COLO668 (cell line): Measurements from ENCODE around the gene SLC23A3.
"Not testable (repeated sequence)": the region's sequence is repeated elsewhere in the genome, so short reads cannot be mapped to it uniquely, and the experiment has no call there.

Experiments used
- DNase-seq: peaks from one replicate; lab custom pipeline; 2025; ENCODE audit not compliant: unreplicated experiment; lab: John Stamatoyannopoulos, UW

Gene SLC23A3

DNA sequence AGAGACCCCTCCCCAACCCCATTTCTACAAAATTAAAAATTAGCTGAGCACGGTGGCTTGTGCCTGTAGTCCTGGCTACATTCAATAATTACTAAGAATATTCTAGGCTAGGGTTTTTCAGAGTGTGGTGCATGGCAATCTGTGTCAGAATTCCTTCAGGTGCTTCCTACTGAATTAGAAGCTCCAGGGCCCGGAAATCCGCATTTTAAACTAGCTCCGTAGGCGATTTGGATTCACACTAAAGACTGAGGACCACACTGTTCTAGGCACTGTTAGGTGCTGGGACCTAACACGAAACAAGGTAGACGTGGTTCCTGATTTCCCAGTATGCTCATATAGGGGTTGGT is 36.1 kb upstream of the SLC23A3 start:
- DNase-seq = no peak

DNA sequence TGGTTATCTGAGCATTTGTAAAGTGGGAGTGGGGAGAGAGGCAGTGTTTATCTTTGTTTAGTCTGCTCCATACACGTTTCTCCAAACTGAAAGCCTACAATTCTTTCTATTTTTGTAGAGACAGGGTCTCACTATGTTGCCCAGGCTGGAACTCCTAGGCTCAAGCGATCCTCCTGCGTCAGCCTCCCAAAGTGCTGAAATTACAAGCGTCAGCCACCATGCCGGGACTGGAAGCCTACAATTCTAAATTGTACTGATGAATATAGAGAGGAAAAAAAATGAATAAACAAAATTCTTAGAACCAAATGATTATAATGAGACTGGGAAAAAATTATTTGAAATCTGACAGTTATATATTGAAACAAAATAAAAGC is 35.3 kb upstream of the SLC23A3 start:
- DNase-seq = no peak

- no peak for DNase-seq
Observed at GRCh38 chr2:219204425-219205164, 34.8 kb upstream of the SLC23A3 start.

DNA sequence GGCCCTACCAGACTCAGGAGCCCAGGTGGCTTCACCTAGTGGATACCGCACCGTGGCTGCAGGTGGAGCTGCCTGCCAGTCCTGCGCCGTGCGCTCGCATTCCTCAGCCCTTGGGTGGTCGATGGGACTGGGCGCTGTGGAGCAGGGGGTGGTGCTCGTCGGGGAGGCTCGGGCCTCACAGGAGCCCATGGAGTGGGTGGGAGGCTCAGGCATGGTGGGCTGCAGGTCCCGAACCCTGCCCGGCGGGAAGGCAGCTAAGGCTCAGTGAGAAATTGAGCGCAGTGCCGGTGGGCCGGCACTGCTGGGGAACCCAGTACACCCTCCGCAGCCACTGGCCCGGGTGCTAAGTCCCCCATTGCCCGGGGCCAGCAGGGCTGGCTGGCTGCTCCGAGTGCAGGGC is 31.5 kb upstream of the SLC23A3 start:
- not testable (repeated sequence) for DNase-seq

DNA sequence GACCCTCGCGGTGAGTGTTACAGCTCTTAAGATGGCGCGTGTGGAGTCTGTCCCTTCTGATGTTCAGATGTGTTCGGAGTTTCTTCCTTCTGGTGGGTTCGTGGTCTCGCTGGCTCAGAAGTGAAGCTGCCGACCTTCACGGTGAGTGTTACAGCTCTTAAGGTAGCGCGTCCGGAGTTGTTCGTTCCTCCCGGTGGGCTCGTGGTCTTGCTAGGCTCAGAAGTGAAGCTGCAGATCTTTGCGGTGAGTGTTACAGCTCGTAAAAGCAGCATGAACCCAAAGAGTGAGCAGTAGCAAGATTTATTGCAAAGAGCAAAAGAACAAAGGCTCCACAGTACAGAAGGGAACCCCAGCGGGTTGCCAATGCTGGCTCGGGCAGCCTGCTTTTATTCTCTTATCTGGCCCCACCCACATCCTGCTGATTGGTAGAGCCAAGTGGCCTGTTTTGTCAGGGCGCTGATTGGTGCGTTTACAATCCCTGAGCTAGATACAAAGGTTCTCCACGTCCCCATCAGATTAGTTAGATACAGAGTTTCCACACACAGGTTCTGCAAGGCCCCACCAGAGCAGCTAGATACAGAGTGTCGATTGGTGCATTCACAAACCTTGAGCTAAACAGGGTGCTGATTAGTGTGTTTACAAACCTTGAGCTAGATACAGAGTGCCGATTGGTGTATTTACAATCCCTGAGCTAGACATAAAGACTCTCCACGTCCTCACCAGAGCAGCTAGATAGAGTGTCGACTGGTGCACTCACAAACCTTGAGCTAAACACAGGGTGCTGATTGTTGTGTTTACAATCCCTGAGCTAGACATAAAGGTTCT is 30.9 kb upstream of the SLC23A3 start:
- not testable (repeated sequence) for DNase-seq

- DNase-seq = no peak
Observed at GRCh38 chr2:219199470-219200211, 29.8 kb upstream of the SLC23A3 start.

DNA sequence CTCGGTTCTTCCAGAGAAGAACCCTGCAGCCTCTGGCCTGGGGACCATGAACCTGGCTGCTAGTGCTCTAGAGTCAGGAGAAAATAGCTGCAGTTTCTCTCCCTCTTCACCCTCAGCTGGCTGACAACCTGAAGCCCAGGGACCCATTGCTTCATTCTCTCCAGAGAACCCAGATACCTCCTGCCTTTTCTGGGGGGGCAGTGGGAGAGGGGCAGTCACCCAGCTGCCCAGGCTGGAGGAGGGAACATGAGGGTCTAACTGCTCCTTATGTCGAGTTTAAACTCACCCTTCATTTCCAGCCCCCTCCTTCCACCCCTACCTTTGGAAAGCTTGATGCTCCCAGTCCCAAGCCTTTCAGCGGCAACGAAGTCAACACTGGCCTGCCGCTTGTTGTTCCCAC is 29.1 kb upstream of the SLC23A3 start:
- no peak for DNase-seq

DNA sequence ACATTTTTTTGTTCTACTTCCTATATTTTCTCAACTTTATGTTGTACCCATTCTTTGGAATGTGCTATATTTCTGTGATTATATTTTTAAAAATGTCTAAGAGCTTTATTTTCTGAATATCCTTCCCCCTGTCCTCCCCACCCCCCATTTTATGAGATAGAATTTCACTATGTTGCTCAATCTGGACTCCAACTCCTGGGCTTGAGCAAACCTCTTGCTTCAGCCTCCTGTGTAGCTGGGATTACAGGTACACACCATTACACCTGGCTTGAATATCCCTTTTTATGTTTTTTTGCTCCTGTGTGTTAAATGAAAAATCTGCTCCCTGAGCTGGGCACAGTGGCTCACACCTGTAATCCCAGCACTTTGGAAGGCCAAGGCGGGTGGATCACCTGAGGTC is 27.6 kb upstream of the SLC23A3 start:
- DNase-seq = no peak

DNA sequence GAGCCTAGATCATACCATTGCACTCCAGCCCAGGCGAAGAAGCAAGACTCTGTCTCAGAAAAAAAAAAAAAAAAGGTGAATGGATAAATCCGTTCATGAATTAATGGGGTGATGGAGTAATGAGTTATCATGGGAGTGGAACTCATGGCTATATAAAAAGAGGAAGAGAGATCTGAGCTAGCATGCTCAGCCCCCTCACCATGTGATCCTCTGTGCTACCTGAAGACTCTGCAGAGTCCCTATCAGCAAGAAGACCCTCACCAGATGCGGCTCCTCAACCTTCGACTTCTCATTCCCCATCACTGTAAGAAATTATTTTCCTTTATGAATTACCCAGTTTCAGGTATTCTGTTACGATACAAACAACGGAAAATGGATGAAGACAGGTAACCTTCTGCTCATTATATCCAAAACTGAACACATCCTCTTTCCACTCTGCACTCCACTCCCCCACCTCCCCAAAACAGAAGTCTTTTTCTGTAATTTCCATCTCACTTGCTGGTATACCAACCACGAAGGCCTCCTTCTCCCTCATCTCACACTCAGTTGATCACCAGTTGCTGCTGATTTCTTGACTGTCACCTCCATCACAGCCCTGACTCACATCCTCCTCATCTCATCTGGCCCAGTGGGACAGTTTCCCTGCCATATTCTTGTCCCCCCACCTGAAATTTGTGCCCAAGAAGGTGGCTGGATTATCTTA is 17.1 kb upstream of the SLC23A3 start:
- DNase-seq = no peak

GRCh38 chr2:219184121-219184520 is 14.3 kb upstream of the SLC23A3 start:
- no peak for DNase-seq

DNA sequence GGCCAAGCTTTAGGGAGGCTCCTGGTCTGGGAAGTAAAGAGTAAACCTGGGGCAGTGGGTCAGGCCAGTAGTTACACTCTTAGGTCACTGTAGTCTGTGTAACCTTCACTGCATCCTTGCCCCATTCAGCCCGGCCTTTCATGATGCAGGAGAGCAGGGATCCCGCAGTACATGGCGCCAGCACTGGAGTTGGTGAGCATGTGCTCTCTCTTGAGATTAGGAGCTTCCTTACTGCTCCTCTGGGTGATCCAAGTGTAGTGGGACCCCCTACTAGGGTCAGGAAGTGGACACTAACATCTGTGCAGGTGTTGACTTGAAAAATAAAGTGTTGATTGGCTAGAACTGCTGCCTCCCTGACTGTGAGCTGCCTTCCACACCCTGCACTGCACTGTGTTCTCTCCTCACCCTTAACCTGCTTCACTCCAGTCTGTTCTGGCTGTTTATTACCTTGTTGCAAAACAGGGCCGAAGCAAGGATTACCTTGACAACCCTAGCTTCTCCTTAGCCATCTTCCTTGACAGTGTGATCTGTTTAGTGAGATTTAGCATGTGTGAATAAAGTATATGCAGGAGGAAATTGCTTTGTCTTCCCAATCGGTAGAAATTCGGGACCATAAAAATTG is 13.4 kb upstream of the SLC23A3 start:
- no peak for DNase-seq

DNA sequence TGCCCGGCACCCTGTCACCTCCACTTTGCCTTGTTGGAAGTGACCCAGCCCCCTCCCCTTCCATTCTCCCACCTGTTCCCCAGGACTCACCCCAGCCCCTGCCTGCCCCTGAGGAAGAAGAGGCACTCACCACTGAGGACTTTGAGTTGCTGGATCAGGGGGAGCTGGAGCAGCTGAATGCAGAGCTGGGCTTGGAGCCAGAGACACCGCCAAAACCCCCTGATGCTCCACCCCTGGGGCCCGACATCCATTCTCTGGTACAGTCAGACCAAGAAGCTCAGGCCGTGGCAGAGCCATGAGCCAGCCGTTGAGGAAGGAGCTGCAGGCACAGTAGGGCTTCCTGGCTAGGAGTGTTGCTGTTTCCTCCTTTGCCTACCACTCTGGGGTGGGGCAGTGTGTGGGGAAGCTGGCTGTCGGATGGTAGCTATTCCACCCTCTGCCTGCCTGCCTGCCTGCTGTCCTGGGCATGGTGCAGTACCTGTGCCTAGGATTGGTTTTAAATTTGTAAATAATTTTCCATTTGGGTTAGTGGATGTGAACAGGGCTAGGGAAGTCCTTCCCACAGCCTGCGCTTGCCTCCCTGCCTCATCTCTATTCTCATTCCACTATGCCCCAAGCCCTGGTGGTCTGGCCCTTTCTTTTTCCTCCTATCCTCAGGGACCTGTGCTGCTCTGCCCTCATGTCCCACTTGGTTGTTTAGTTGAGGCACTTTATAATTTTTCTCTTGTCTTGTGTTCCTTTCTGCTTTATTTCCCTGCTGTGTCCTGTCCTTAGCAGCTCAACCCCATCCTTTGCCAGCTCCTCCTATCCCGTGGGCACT is 12.7 kb upstream of the SLC23A3 start:
- DNase-seq = no peak

DNA sequence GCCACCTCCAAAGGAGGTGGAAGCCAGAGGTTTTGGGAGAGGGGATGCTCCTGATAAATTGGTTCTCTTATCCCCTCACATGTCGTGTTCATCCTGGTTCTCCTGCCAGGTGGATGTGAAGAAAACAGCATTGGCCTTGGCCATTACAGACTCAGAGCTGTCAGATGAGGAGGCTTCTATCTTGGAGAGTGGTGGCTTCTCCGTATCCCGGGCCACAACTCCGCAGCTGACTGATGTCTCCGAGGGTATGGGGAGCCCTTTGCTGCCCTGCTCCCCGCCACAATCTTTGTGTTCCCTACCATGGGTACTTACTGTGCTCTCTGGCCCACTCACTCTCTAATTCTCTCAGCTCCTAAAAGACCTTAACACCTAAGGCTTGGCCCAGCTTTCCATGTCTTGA is 11.7 kb upstream of the SLC23A3 start:
- DNase-seq = no peak

GRCh38 chr2:219180961-219181360 is 11.1 kb upstream of the SLC23A3 start:
- DNase-seq = no peak

GRCh38 chr2:219179601-219180465 is 10.0 kb upstream of the SLC23A3 start:
- DNase-seq = no peak

- peak; percentile 66 for DNase-seq
Observed at GRCh38 chr2:219178377-219179175, 8.7 kb upstream of the SLC23A3 start.

- DNase-seq = peak; percentile 91
Observed at GRCh38 chr2:219177552-219178376, 7.9 kb upstream of the SLC23A3 start, which contains the start of gene RETREG2. RETREG2 (plus strand) TSS chr2:219178275; CDS start chr2:219178353, 78 bp downstream.
